Stimulated activated CD4-positive, alpha-beta T cell treated with anti-CD3 and anti-CD28 coated beads, Interleukin-1b, Interleukin-23, amount 100 ng/mL, for 48 hours (primary cell): ENCODE data around the gene CRYAB.
A peak's percentile ranks its signal among the peaks of the same experiment; 100 is the strongest.
"Not testable (repeated sequence)": the region's sequence is repeated elsewhere in the genome, so short reads cannot be mapped to it uniquely, and the experiment has no call there.

Experiments
- DNase-seq: peaks from one replicate; pipeline ENCODE4 v3.0.0-alpha.2; 2020

Gene CRYAB

GRCh38 chr11:111905411-111905810 is 6.2 kb downstream of the CRYAB start:
- no peak for DNase-seq

- no peak for DNase-seq
Measured at GRCh38 chr11:111886844-111887243, 24.7 kb downstream of the CRYAB start.

GRCh38 chr11:111886032-111886431 is 25.5 kb downstream of the CRYAB start:
- no peak for DNase-seq

GRCh38 chr11:111885053-111885452 is 26.5 kb downstream of the CRYAB start:
- DNase-seq, result not testable (repeated sequence)

DNA sequence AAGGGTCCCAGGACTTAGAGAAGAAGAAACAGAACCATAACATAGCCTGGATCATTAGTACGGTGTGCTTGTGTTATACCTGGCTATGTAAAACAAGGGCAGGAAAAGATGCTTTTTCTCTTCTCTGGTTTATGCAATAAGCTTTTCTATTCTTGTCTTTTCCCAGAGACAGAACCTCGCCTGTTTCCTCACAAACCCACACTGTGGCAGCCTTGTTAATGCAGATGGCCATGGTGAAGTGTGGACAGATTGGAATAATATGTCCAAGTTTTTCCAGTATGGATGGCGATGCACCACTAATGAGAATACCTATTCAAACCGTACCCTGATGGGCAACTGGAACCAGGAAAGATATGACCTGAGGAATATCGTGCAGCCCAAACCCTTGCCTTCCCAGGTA is 29.4 kb downstream of the CRYAB start:
- no peak for DNase-seq

DNA sequence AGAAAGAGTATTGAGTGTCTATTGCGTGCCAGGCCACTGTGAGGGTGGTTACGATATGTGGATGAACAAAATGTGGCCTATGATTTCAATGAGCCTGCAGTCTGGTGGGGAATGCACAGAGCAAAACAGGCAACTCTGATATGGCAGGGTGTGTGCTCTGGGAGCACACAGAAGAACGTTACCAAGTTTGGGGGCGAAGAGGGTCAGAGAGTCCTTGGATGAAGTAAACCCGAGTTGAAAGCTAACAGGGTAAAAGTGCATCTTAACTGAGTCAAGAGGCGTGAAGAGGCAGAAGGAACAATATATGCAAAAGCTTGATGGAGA is 32.0 kb downstream of the CRYAB start:
- no peak for DNase-seq

DNA sequence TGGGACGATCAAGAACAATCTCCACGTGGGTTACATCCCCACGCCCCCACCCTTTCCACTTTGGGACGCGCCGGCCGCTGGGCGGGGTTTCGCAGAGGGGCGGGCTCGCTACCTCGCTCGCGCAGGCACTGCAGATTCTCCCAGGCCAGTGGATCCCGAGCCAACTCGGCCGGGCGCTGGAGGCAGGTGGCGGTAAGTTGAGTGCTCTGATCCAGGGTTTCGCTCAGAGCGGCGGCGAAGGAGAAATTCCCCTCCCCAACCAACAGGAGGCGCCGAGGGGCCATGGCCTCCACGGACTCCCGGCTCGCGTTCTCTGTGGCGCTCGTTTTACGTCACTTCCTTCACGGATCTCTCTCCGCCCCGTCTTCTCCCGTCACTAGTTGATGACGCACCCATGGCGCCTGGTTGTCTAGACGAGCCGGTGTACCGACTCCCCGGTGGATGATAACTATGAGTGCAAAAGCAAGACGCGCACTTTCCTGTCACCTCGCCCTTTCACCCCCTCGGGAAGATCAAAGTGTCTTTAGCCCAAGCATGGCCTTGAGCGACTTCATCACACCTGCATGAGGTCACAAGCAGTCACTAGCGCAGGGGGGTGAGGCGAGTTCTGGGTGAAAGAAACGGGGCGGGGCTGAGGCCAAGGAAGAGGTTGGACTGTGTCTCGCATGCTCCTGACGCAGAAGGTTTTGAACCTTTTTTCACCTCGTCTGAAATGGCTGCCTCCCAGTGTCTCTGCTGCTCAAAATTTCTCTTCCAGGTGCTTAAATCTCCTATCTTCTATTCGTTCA is 32.5 kb downstream of the CRYAB start, which contains the start of the genes CFAP68 and FDXACB1:
Gene CFAP68 (plus strand): TSS at position 693 of the 788 bp plus-strand sequence. CDS start 20 bp downstream, at position 713.
Gene FDXACB1 (minus strand): TSS at position 317 of the 788 bp plus-strand sequence. CDS start 33 bp downstream, at position 284.
- DNase-seq, result peak; percentile 95

DNA sequence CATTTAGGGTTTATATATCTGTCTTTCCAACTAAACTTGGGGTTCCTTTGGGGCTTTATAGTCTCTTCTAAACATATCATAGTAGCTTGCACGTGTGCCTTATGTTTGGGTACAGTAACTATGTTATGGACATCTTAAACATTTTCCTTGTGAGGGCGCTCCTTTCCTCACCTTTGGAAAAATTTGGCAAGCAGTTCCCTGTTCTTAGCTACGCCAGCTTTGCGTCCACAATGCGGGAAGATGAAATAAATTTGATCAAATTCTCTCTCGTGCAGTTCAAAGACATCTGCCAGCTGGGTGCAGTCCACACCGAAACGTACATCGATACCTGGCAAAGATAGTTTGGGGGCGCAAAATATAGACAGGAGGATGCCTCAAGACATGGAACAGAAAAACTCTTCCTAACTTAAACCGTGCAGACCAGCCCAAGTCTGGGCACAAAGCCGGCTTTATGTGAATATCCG is 33.2 kb downstream of the CRYAB start:
- DNase-seq, result no peak

- no peak for DNase-seq
Measured at GRCh38 chr11:111871693-111872161, 39.8 kb downstream of the CRYAB start.

DNA sequence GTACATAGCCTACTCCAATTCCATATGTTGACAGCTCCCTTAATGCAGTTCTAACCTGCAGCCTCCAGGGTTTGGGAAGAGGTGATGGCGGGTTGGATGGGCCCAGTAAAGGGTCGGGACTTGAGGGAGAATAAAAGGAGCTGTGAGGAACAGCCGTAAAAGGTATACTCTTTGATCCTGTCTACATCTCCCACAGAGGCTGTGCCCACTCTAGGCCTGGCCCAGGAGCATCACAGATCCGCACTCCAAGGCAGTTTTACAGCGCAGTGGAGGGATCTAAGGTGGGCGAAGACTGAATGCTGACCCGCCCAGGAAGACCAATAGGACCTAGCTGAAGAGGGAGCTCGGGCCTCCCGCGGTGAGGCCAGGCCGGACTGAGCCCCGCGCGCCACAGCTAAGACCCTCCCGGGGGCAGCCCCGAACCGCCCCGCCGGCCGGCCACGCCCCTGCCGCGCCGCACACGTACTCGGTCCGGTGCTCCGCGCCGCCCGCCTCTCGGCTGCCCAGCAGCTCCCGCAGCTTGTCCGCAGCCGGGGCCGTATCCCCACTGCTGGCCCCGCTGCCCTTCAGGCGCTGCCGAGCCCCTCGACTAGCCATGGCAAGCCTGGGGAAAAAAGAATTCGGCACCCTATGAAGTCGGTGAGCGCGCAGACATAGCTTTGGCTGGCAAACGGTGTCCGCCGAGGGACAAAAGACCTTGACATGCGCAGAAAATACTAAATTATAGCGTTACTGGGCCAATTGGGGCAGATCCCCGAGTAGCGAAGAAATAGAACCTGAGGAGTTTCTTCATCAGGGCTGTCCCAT is 40.5 kb downstream of the CRYAB start, which contains the start of gene ALG9:
Gene ALG9 (minus strand): TSS at position 696 of the 807 bp plus-strand sequence. CDS start 99 bp downstream, at position 597.
- DNase-seq, result peak; percentile 85

GRCh38 chr11:111870522-111870885 is 41.1 kb downstream of the CRYAB start:
- no peak for DNase-seq

DNA sequence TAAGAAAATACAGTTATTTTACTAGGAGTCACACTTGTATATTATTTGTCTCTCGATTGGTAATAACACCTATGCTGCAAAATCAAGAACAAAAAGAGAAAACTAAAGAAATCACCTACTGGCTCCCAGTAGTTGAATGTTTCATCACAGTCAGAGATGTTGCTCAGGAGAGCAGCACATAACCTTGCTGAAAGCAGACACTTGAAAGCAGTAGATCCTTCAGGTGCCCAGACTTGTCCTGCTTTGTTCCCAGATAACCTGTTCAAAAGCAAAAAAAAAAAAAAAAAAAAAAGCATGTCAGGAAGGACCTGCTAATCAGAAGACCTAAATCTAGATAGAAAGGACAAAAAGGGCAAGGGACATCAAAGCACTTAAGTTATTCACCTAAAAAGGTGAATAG is 41.5 kb downstream of the CRYAB start:
- no peak for DNase-seq

DNA sequence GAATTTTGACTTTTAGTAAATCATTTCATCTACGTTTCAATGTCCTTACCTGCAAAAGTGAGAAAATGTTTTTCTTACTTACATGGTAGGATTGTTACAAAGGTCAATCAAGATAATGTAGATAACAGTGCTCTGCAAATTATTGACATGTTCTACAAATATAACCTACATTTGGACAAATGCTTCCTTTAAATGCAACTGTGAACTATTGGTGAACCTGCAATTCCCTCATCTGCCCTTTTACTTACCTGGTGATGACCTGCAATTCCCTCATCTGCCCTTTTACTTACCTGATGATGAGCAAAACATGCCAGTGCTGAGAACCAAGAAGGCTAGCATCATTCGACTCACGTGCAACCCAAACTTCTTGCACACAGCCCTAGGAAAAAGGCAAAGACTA is 51.3 kb downstream of the CRYAB start:
- no peak for DNase-seq
